WTC11 (cell line): Measurements from ENCODE around the gene KIAA1143.

Experiments
- AFF4 ChIP-seq: sonication (generic); formaldehyde crosslinking; IDR thresholded peaks from 2 replicates; pipeline ENCODE4 v1.8.1; 2023; ENCODE audit warnings: mild to moderate bottlenecking, missing genetic modification reagents, borderline replicate concordance
- ATF2 ChIP-seq: sonication (generic); formaldehyde crosslinking; IDR thresholded peaks from 2 replicates; pipeline ENCODE4 v1.8.1; 2022; ENCODE audit warnings: low read depth, missing genetic modification reagents, borderline replicate concordance
- CTCF ChIP-seq: fragments of 200-600 bp; IDR thresholded peaks from 2 replicates; pipeline ENCODE4 v1.8.0; 2022; ENCODE audit warnings: antibody characterized with exemption
- ESRRA ChIP-seq: sonication (generic); formaldehyde crosslinking; IDR thresholded peaks from 2 replicates; pipeline ENCODE4 v1.8.1; 2022; ENCODE audit warnings: mild to moderate bottlenecking, missing genetic modification reagents, borderline replicate concordance
- ETV6 ChIP-seq: sonication (generic); formaldehyde crosslinking; IDR thresholded peaks from 2 replicates; pipeline ENCODE4 v1.8.1; 2022; ENCODE audit warnings: mild to moderate bottlenecking, missing genetic modification reagents
- NFYB ChIP-seq: sonication (generic); formaldehyde crosslinking; conservative IDR thresholded peaks from 2 replicates; pipeline ENCODE4 v1.8.0; 2022; ENCODE audit warnings: low read depth, missing genetic modification reagents
- SP1 ChIP-seq: sonication (generic); formaldehyde crosslinking; conservative IDR thresholded peaks from 2 replicates; pipeline ENCODE4 v1.8.1; 2022; ENCODE audit warnings: missing genetic modification reagents
- ZNF138 ChIP-seq: sonication (generic); formaldehyde crosslinking; conservative IDR thresholded peaks from 2 replicates; pipeline ENCODE4 v1.8.1; 2022; ENCODE audit warnings: mild to moderate bottlenecking, moderate library complexity, missing genetic modification reagents
- ZNF263 ChIP-seq: sonication (generic); formaldehyde crosslinking; IDR thresholded peaks from 2 replicates; pipeline ENCODE4 v1.8.1; 2022; ENCODE audit warnings: low read depth, mild to moderate bottlenecking, moderate library complexity, missing genetic modification reagents

- TF ChIP-seq ETV6 (CRISPR knock-in tag), result peak; percentile 42; the same call in 1 of the 2 replicates
- TF ChIP-seq CTCF, result no peak
- TF ChIP-seq ZNF138 (CRISPR knock-in tag), result no peak
- TF ChIP-seq SP1, result peak; percentile 99
- TF ChIP-seq NFYB (CRISPR knock-in tag), result no peak
- no peak for TF ChIP-seq ZNF263
- TF ChIP-seq ESRRA (CRISPR knock-in tag), result no peak
- TF ChIP-seq AFF4 (CRISPR knock-in tag), result no peak
- no peak for TF ChIP-seq ATF2 (CRISPR knock-in tag)
These were observed at the start of gene KIAA1143, which contains the start of gene KIF15 for GRCh38 chr3:44761424-44762169.
